Mesenchymal stem cell (in vitro differentiated cells and primary cell): Measurements from ENCODE around the gene ABCG1.
A peak's percentile ranks its signal among the peaks of the same experiment; 100 is the strongest.

Experiments
- DNase-seq: peaks from one replicate; pipeline ENCODE4 v3.0.0-alpha.2; 2013
- H2AFZ ChIP-seq: one replicate; pipeline ENCODE4 v1.6.1; 2013; ENCODE audit warnings: low read depth, mild to moderate bottlenecking, control low read depth, inconsistent platforms, low read length, moderate library complexity
- H2AK5ac ChIP-seq: 2 replicates; pipeline ENCODE4 v1.6.1; 2013; ENCODE audit warnings: low read length, moderate library complexity, mild to moderate bottlenecking, inconsistent platforms; ENCODE audit not compliant: severe bottlenecking
- H2BK120ac ChIP-seq: one replicate; pipeline ENCODE4 v1.6.1; 2013; ENCODE audit warnings: low read depth, mild to moderate bottlenecking, inconsistent platforms, low read length, moderate library complexity
- H2BK12ac ChIP-seq, 2 experiments: one replicate each; pipeline ENCODE4 v1.6.1; 2013; ENCODE audit warnings: inconsistent platforms in 2 of 2, low read length in 2 of 2, mild to moderate bottlenecking in 2 of 2, moderate library complexity in 2 of 2, control low read depth in 1 of 2
- H2BK15ac ChIP-seq: one replicate; pipeline ENCODE4 v1.6.1; 2013; ENCODE audit warnings: mild to moderate bottlenecking, low read depth, inconsistent platforms; ENCODE audit not compliant: poor library complexity, severe bottlenecking
- H2BK5ac ChIP-seq: 2 replicates; pipeline ENCODE4 v1.6.1; 2013; ENCODE audit warnings: low read depth, mild to moderate bottlenecking, low read length, control low read depth, inconsistent platforms; ENCODE audit not compliant: poor library complexity, severe bottlenecking
- H3K14ac ChIP-seq, 2 experiments: one replicate each; pipeline ENCODE4 v1.6.1; 2013; ENCODE audit warnings: inconsistent platforms in 2 of 2, low read length in 2 of 2, control low read depth in 1 of 2, mild to moderate bottlenecking in 1 of 2, moderate library complexity in 1 of 2
- H3K18ac ChIP-seq, 2 experiments: one replicate each; pipeline ENCODE4 v1.6.1; 2013; ENCODE audit warnings: inconsistent platforms in 2 of 2, low read length in 2 of 2, control low read depth in 1 of 2, low read depth in 1 of 2, mild to moderate bottlenecking in 1 of 2
- H3K23ac ChIP-seq, 2 experiments: one replicate each; pipeline ENCODE4 v1.6.1; 2013; ENCODE audit warnings: inconsistent platforms in 2 of 2, low read length in 2 of 2, mild to moderate bottlenecking in 2 of 2, moderate library complexity in 2 of 2, control low read depth in 1 of 2
- H3K27ac ChIP-seq: 2 replicates; pipeline ENCODE4 v1.5.1; 2013; ENCODE audit warnings: mild to moderate bottlenecking, moderate library complexity, low read length, control low read depth, inconsistent platforms; ENCODE audit not compliant: poor library complexity, severe bottlenecking
- H3K27me3 ChIP-seq, 2 experiments: 2 replicates each; pipeline versions ENCODE4 v1.6.1 to v1.7.0; 2013; ENCODE audit warnings: low read length in 2 of 2, mild to moderate bottlenecking in 2 of 2, moderate library complexity in 2 of 2, control low read depth in 1 of 2, inconsistent platforms in 1 of 2; ENCODE audit not compliant: control insufficient read depth in 1 of 2, insufficient read depth in 1 of 2
- H3K36me3 ChIP-seq, 2 experiments: 2 replicates each; pipeline versions ENCODE4 v1.6.1 to v1.7.0; 2013; ENCODE audit warnings: low read length in 2 of 2, control low read depth in 1 of 2, inconsistent platforms in 1 of 2, low read depth in 1 of 2, mild to moderate bottlenecking in 1 of 2; ENCODE audit not compliant: insufficient read depth in 2 of 2, control insufficient read depth in 1 of 2
- H3K4ac ChIP-seq, 2 experiments: one replicate each; pipeline ENCODE4 v1.6.1; 2013; ENCODE audit warnings: inconsistent platforms in 2 of 2, low read length in 2 of 2, mild to moderate bottlenecking in 2 of 2, moderate library complexity in 2 of 2, control low read depth in 1 of 2, low read depth in 1 of 2
- H3K4me1 ChIP-seq: 2 replicates; pipeline ENCODE4 v1.6.1; 2013; ENCODE audit warnings: low read depth, low read length, control low read depth; ENCODE audit not compliant: control insufficient read depth, insufficient read depth
- H3K4me2 ChIP-seq: 2 replicates; pipeline ENCODE4 v1.6.1; 2013; ENCODE audit warnings: low read length, mild to moderate bottlenecking, inconsistent platforms; ENCODE audit not compliant: poor library complexity, severe bottlenecking
- H3K4me3 ChIP-seq, 2 experiments: 2 replicates each; pipeline versions ENCODE4 v1.5.1 to v1.7.0; 2013; ENCODE audit warnings: low read length in 2 of 2, mild to moderate bottlenecking in 2 of 2, control low read depth in 1 of 2, low read depth in 1 of 2; ENCODE audit not compliant: insufficient read depth in 1 of 2
- H3K79me1 ChIP-seq: replicated peaks from 2 replicates; pipeline ENCODE4 v1.6.1; 2013; ENCODE audit warnings: mild to moderate bottlenecking, control low read depth, low read length, inconsistent platforms; ENCODE audit not compliant: poor library complexity, severe bottlenecking
- H3K9ac ChIP-seq: 2 replicates; pipeline ENCODE4 v1.7.0; 2013; ENCODE audit warnings: mild to moderate bottlenecking, low read length, moderate library complexity
- H3K9me3 ChIP-seq: 2 replicates; pipeline ENCODE4 v1.7.0; 2013; ENCODE audit warnings: mild to moderate bottlenecking, low read length; ENCODE audit not compliant: control insufficient read depth
- H4K8ac ChIP-seq: one replicate; pipeline ENCODE4 v1.6.1; 2013; ENCODE audit warnings: inconsistent platforms, mild to moderate bottlenecking, low read length, moderate library complexity
- H4K91ac ChIP-seq: one replicate; pipeline ENCODE4 v1.6.1; 2013; ENCODE audit warnings: mild to moderate bottlenecking, low read length, inconsistent platforms
- WGBS: methylation state at CpG from one replicate; pipeline ENCODE4 v1.1.7; 2013; ENCODE audit warnings: mixed read lengths; 5-methylcytosine and 5-hydroxymethylcytosine counted together

Gene ABCG1

DNA sequence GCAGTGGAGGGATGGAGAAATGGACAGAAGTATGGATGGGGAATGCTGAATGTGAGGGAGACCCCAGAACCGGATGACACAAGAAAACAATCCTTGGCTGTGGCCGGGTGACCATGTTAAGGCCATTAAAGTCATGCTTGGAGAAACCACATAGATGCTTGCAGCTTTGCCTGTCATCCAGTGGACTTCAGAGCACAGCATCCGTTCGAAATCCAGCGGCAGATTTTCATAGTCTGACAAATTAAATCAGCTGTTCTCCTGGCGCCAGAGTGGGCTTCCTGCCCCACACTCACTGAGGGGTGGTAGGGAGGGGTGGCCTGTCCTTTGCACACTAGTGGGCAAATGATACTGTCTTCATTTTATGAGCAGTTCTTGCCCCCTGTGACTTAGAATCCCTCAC is 35.1 kb downstream of the ABCG1 start:
- Histone ChIP-seq H3K4me3 (no peak overlapping the region), H3K79me1 (no peaks in the 10 kb centered on the region), H4K8ac (no peak overlapping the region), H3K9ac (no peak overlapping the region), H4K91ac (no peak overlapping the region), H3K4me2 (no peak overlapping the region), H2BK12ac (no peak overlapping the region), H3K18ac (no peak overlapping the region), H2BK15ac (no peak overlapping the region), H3K14ac (no peak overlapping the region), H2BK5ac (no peak overlapping the region), H3K4ac (no peak overlapping the region), H3K27me3 (peaks cover 86 to 87% of the 10 kb centered on the region in 2 experiments), H3K23ac (no peak overlapping the region), H3K4me1 (peaks cover 4% of the 10 kb centered on the region), H2AFZ (no peak overlapping the region), H3K27ac (no peak overlapping the region), H3K36me3 (no peaks in the 10 kb centered on the region), H2BK120ac (no peak overlapping the region), H2AK5ac (no peak overlapping the region), H3K9me3 (no peaks in the 10 kb centered on the region)
- whole genome bisulfite sequencing: 78% methylated on average over 6 of the region's 6 CpGs
- DNase-seq: no peak

DNA sequence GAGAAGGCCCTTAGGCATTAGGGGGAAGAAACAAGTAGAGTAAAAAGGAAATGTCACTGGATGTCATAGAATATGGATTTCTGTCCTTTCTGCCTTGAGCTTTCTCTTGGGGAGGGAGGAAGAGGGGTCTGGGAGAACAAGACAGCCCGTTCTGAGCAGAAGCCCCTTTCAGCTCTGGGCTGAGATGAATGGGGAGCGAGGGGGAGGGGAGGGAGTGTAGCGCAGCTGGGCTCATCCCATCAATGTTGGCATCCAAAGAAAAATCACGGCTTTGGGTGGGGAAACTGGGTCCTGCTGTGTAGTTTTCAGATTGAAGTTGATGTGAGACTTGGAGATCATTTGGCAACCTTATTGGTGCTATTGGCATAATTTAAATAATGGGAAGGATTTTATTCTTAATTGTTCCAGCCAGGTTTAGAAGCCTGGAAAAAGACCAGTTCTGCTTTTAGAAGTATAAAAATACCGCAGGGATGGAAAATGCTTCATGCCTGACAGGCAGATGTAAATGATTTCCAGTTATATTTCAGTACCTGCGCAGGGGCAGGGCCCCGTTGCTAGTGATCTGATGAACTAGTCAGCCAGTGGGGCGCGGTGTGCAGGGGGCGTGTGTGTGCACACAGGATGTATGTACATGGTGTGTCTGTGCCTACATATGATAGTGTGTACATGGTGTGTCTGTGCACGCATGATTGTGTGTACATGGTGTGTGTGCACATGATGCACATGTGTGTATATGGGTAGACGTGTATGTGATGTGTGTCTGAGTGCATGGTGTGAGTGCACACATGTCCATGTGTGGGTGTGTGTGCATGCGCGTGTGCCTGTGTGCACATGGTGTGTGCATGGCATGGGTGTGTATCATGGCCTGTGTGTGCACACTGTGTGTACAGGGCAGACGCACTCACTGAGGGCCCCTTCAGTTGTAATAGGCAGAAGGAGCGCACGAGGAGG is 36.0 kb downstream of the ABCG1 start:
- Histone ChIP-seq H3K14ac (no peak overlapping the region), H2BK120ac (no peak overlapping the region), H2AFZ (no peak overlapping the region), H3K27me3 (peaks cover 92 to 94% of the 10 kb centered on the region in 2 experiments), H3K4ac (no peak overlapping the region), H3K4me3 (no peak overlapping the region), H3K27ac (no peak overlapping the region), H3K9ac (no peak overlapping the region), H2BK12ac (no peak overlapping the region), H2AK5ac (no peak overlapping the region), H4K8ac (no peak overlapping the region), H3K79me1 (no peaks in the 10 kb centered on the region), H2BK5ac (no peak overlapping the region), H3K4me1 (peaks cover 6% of the 10 kb centered on the region), H3K9me3 (no peaks in the 10 kb centered on the region), H3K23ac (no peak overlapping the region), H3K18ac (no peak overlapping the region), H4K91ac (peak overlapping the region; percentile 43), H2BK15ac (no peak overlapping the region), H3K36me3 (no peaks in the 10 kb centered on the region), H3K4me2 (no peak overlapping the region)
- WGBS: 82% methylated on average over 17 of the region's 17 CpGs
- no peak for DNase-seq

- H3K4me3 ChIP-seq: no peak overlapping the region
- no peak overlapping the region for H3K23ac ChIP-seq
- peaks cover 89 to 96% of the 10 kb centered on the region in 2 experiments for H3K27me3 ChIP-seq
- no peak overlapping the region for H3K27ac ChIP-seq
- H3K4ac ChIP-seq: no peak overlapping the region
- H2AK5ac ChIP-seq: no peak overlapping the region
- no peak overlapping the region for H2AFZ ChIP-seq
- no peak overlapping the region for H4K91ac ChIP-seq
- no peak overlapping the region for H3K18ac ChIP-seq
- no peak overlapping the region for H2BK12ac ChIP-seq
- no peak overlapping the region for H4K8ac ChIP-seq
- no peaks in the 10 kb centered on the region for H3K79me1 ChIP-seq
- no peaks in the 10 kb centered on the region for H3K9me3 ChIP-seq
- H2BK5ac ChIP-seq: no peak overlapping the region
- no peak overlapping the region for H2BK15ac ChIP-seq
- peaks cover 13% of the 10 kb centered on the region for H3K4me1 ChIP-seq
- H3K9ac ChIP-seq: no peak overlapping the region
- 89% methylated on average over 4 of the region's 4 CpGs for WGBS
- no peak for DNase-seq
- no peak overlapping the region for H3K14ac ChIP-seq
- H2BK120ac ChIP-seq: no peak overlapping the region
- no peak overlapping the region for H3K4me2 ChIP-seq
- no peaks in the 10 kb centered on the region for H3K36me3 ChIP-seq
Measured at GRCh38 chr21:42255825-42256224, 36.9 kb downstream of the ABCG1 start.

GRCh38 chr21:42256316-42256715 is 37.4 kb downstream of the ABCG1 start:
- Histone ChIP-seq H3K4ac (no peak overlapping the region), H3K27ac (no peak overlapping the region), H2BK15ac (no peak overlapping the region), H3K9me3 (no peaks in the 10 kb centered on the region), H2BK5ac (no peak overlapping the region), H3K79me1 (no peaks in the 10 kb centered on the region), H2AFZ (no peak overlapping the region), H2BK120ac (no peak overlapping the region), H3K23ac (no peak overlapping the region), H4K91ac (no peak overlapping the region), H3K18ac (no peak overlapping the region), H2BK12ac (no peak overlapping the region), H2AK5ac (no peak overlapping the region), H4K8ac (no peak overlapping the region), H3K27me3 (peaks cover 85 to 96% of the 10 kb centered on the region in 2 experiments), H3K36me3 (no peaks in the 10 kb centered on the region), H3K4me1 (peaks cover 16% of the 10 kb centered on the region), H3K4me2 (no peak overlapping the region), H3K9ac (no peak overlapping the region), H3K4me3 (no peak overlapping the region), H3K14ac (no peak overlapping the region)
- whole genome bisulfite sequencing: 83% methylated on average over 4 of the region's 4 CpGs
- no peak for DNase-seq
